Common myeloid progenitor, CD34-positive (primary cell): ENCODE measurements around the gene SAMD7. TPM values are rescaled to one million over a fixed set of nuclear protein-coding genes. Genes with fewer than 3 reads are reported as not detected.

Experiments
- CTCF ChIA-PET: fragments of 350-600 bp; sonication (Branson Sonifier 250); formaldehyde crosslinking; loops from one replicate; lab custom pipeline; 2021; ENCODE audit warnings: antibody characterized with exemption; lab: Charles Lee
- POLR2A ChIA-PET: fragments of 350-600 bp; sonication (Branson Sonifier 250); formaldehyde crosslinking; loops from one replicate; lab custom pipeline; 2021; ENCODE audit warnings: antibody characterized with exemption; lab: Charles Lee
- DNase-seq, 3 donors: peaks; one replicate each; pipeline versions ENCODE4 v3.0.0 to v3.0.0-alpha.2; 2013
- H3K27ac ChIP-seq, 2 experiments: 1 replicate in 1 of 2; 2 replicates in 1 of 2; pipeline ENCODE4 v1.7.0; 2013; ENCODE audit warnings: inconsistent platforms in 2 of 2, low read length in 2 of 2, mild to moderate bottlenecking in 2 of 2, low read depth in 1 of 2, moderate library complexity in 1 of 2; ENCODE audit not compliant: severe bottlenecking in 2 of 2, insufficient read depth in 1 of 2, poor library complexity in 1 of 2
- H3K27me3 ChIP-seq, 5 experiments: replicated peaks in 2 of 5; 1 replicate in 3 of 5; 2 replicates in 2 of 5; pipeline versions ENCODE4 v1.6.1 to v1.7.0; 2013; ENCODE audit warnings: low read length in 4 of 5, mild to moderate bottlenecking in 2 of 5, moderate library complexity in 2 of 5, inconsistent platforms in 1 of 5; ENCODE audit not compliant: insufficient read depth in 5 of 5, control insufficient read depth in 4 of 5
- H3K36me3 ChIP-seq, 4 experiments: 1 replicate in 2 of 4; 2 replicates in 2 of 4; pipeline versions ENCODE4 v1.6.1 to v1.7.0; 2013; ENCODE audit warnings: low read length in 3 of 4, control low read depth in 1 of 4, mild to moderate bottlenecking in 1 of 4; ENCODE audit not compliant: control insufficient read depth in 4 of 4, insufficient read depth in 4 of 4
- H3K4me1 ChIP-seq, 4 experiments: 1 replicate in 3 of 4; 2 replicates in 1 of 4; pipeline versions ENCODE4 v1.6.1 to v1.7.1; 2013; ENCODE audit warnings: low read length in 3 of 4, mild to moderate bottlenecking in 3 of 4, control low read depth in 1 of 4, inconsistent platforms in 1 of 4, moderate library complexity in 1 of 4; ENCODE audit not compliant: control insufficient read depth in 4 of 4, insufficient read depth in 4 of 4; ENCODE audit errors: control extremely low read depth in 1 of 4
- H3K4me3 ChIP-seq, 7 experiments: 1 replicate in 4 of 7; 2 replicates in 3 of 7; pipeline versions ENCODE4 v1.5.1 to v1.7.0; 2013; ENCODE audit warnings: mild to moderate bottlenecking in 7 of 7, low read length in 6 of 7, moderate library complexity in 6 of 7, inconsistent platforms in 2 of 7, low read depth in 2 of 7, control low read depth in 1 of 7; ENCODE audit not compliant: insufficient read depth in 4 of 7, control insufficient read depth in 1 of 7; ENCODE audit errors: extremely low read depth in 1 of 7
- H3K9me3 ChIP-seq, 5 experiments: 1 replicate in 4 of 5; 2 replicates in 1 of 5; pipeline versions ENCODE4 v1.6.1 to v1.7.1; 2013; ENCODE audit warnings: low read length in 4 of 5, mild to moderate bottlenecking in 2 of 5, inconsistent platforms in 1 of 5, low read depth in 1 of 5, moderate library complexity in 1 of 5; ENCODE audit not compliant: control insufficient read depth in 4 of 5, insufficient read depth in 2 of 5; ENCODE audit errors: control extremely low read depth in 1 of 5
- WGBS: methylation state at CpG from one replicate; pipeline ENCODE4 v1.1.5; 2013; ENCODE audit not compliant: insufficient coverage; 5-methylcytosine and 5-hydroxymethylcytosine counted together
- polyA plus RNA-seq: library from polyadenylated mRNA; unstranded; fragments of 120-200 nt; gene quantifications from one replicate; pipeline ENCODE4 v1.2.1, GENCODE V29; 2013

Gene SAMD7, protein sequence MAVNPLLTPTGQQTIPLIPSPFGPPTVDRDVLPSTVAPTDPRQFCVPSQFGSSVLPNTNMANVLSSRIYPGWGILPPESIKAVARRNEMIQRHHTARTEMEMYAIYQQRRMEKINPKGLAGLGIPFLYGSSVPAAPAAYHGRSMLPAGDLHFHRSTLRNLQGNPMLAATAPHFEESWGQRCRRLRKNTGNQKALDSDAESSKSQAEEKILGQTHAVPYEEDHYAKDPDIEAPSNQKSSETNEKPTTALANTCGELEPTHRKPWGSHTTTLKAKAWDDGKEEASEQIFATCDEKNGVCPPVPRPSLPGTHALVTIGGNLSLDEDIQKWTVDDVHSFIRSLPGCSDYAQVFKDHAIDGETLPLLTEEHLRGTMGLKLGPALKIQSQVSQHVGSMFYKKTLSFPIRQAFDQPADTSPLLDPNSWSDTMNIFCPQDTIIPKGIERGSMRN
- polyA plus RNA-seq: not detected

DNA sequence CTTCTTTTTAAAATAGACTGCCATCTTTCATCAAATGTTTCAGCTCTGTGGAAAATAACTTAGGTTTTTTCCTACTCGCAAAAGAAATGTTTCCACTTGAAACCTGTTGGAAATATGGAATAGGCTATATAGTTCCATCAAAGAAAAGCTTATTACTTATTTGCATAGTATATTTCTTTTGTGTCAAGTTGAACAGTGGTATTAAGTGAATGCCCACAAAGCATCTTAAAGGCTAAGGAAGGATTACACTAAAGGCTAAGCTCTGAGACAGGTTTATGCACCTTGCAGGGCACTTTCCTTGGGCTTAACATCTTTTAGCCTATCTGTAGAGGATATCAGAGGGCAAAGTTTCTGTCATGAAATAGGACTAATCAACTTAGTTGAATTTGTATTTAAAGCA is at the start of gene SAMD7:
Gene SAMD7, plus strand, starts transcription at position 301 of the 400 bp plus-strand sequence. CDS start 7,927 bp downstream, outside the sequence.
- H3K4me1 ChIP-seq: no peaks in the 10 kb centered on the region
- DNase-seq: no peak
- no peaks in the 10 kb centered on the region for H3K27me3 ChIP-seq
- H3K4me3 ChIP-seq: no peak within 1 kb of the TSS
- POLR2A ChIA-PET: no interaction called here
- no peaks in the 10 kb centered on the region for H3K36me3 ChIP-seq
- no peaks in the 10 kb centered on the region for H3K9me3 ChIP-seq
- WGBS: no CpG with 5 or more reads among the region's 1 CpG
- CTCF ChIA-PET: interaction anchor here (0.7 to 1.4 kb wide), 5 partner anchors 9 to 102 kb away, joined by 3 to 5 read pairs (median 4); no protein-coding TSS in a partner anchor
- no peak within 1 kb of the TSS for H3K27ac ChIP-seq

DNA sequence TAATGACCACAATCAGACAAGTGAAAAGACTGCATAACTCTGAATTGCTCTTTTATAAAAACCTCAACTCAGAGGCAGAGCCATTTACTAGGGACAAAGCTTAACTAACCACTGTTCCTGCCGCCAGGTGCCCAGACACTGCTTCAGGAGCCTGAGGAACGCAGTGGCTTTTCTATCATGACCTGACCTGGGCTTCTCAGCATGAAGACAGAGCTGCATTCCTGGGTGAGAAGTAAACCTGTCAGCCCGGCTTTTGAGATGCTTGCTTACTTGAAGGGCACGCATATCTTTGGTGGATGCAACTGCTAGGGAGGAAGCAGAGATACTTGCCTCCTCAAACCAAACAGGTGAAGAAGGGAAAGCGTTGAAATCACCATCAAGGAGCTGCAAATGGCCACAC is 49.5 kb upstream of the SAMD7 start:
- no peaks in the 10 kb centered on the region for H3K9me3 ChIP-seq
- WGBS: 92% methylated on average over 5 of the region's 5 CpGs
- H3K36me3 ChIP-seq: no peaks in the 10 kb centered on the region
- ChIA-PET CTCF (interaction anchor here (0.6 to 4.9 kb wide), 14 partner anchors 9 to 968 kb away, joined by 3 to 26 read pairs (median 4); partner anchors contain the start of gene SEC62), POLR2A (no interaction called here)
- no peak overlapping the region for H3K27ac ChIP-seq
- no peak overlapping the region for H3K4me3 ChIP-seq
- H3K27me3 ChIP-seq: peaks cover 2 to 9% (median 2%) of the 10 kb centered on the region in 5 experiments
- H3K4me1 ChIP-seq: peaks cover 2 to 13% (median 11%) of the 10 kb centered on the region in 4 experiments
- DNase-seq: no peak

DNA sequence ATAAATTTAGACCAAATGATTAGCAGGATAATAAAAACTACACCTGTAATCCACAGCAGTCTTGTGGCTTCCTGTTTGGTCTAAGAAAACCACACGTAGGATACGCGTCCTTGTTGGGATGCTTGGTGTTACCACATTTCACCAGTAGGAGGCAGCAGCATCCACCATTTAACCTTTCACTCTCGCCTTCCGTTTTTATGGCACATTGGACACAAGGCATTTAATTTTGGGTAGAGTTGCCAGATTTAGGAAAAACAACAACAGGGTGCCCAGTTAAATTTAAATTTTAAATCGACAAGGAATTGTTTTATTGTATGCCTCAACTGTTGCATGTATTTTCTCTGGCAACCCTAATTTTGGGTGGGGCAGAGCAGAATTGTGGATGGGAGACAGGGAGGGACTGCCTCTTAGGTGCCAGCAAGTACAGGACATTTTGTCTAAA is 47.9 kb upstream of the SAMD7 start:
- DNase-seq: peak; percentile 83 to 88 (median 85)
- H3K9me3 ChIP-seq: no peaks in the 10 kb centered on the region
- no peak overlapping the region for H3K27ac ChIP-seq
- ChIA-PET CTCF (interaction anchor here (0.8 to 4.9 kb wide), 10 partner anchors 8 to 191 kb away, joined by 3 to 26 read pairs (median 5); partner anchors contain the start of gene SEC62), POLR2A (no interaction called here)
- H3K4me1 ChIP-seq: peaks cover 2 to 13% (median 11%) of the 10 kb centered on the region in 4 experiments
- 0% methylated on average over 2 of the region's 6 CpGs for WGBS
- no peak overlapping the region for H3K4me3 ChIP-seq
- H3K27me3 ChIP-seq: peaks cover 0 to 9% (median 0%) of the 10 kb centered on the region in 5 experiments
- no peaks in the 10 kb centered on the region for H3K36me3 ChIP-seq

DNA sequence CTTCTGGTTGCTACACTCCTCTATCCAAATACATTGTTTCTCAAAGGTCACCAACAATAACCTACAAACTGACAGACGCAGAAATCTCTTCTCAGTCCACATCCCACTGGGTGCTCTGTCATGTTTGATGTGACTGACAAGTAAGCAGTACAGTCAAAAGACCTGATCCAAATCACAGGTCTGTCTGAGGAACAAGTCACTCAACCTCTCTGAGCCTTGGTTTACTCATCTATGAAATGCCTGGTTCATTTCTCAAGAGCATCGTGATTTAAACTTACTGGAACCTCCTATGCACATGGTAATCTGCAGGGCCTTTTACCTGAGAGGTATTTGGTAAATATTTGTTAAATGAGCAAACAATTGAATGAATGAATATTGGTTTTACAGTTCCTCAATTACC is 47.1 kb upstream of the SAMD7 start:
- H3K9me3 ChIP-seq: no peaks in the 10 kb centered on the region
- ChIA-PET CTCF (interaction anchor here (0.8 to 4.9 kb wide), 6 partner anchors 11 to 190 kb away, joined by 3 to 26 read pairs (median 6); partner anchors contain the start of gene SEC62), POLR2A (no interaction called here)
- DNase-seq: no peak
- H3K4me3 ChIP-seq: no peak overlapping the region
- no CpG with 5 or more reads among the region's 2 CpGs for WGBS
- no peaks in the 10 kb centered on the region for H3K36me3 ChIP-seq
- H3K27ac ChIP-seq: no peak overlapping the region
- peaks cover 2 to 13% (median 11%) of the 10 kb centered on the region in 4 experiments for H3K4me1 ChIP-seq
- peaks cover 0 to 9% (median 0%) of the 10 kb centered on the region in 5 experiments for H3K27me3 ChIP-seq

DNA sequence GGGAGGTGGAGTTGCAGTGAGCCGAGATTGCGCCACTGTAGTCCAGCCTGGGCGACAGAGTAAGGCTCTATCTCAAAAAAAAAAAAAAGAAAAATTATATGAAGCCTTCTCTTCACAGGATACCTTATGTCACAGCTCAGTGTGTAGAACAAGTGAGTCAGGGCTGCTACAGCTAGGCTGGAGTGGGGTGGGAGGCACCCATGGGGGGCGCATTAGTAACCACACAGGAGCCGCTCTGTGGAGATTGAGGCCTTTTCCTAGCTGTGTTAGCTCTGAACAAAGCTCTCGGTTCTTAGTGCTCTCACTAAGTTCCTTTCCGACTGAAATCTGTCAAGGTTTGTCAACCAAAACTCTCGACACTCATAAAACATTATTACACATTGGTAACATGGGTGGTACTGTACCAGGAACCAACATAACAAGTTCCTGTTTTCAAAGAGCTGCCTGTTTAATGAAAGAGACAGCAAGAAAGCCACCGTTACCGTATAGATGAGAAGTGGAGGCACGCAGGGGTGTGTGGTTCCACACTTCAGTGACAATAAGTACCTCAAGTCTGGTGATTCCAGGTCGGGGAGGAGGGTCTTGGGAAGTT is 46.1 kb upstream of the SAMD7 start:
- no peaks in the 10 kb centered on the region for H3K36me3 ChIP-seq
- ChIA-PET CTCF (interaction anchor here (0.7 to 4.9 kb wide), 7 partner anchors 10 to 189 kb away, joined by 3 to 26 read pairs (median 5); partner anchors contain the start of gene SEC62), POLR2A (no interaction called here)
- WGBS: 9% methylated on average over 8 of the region's 12 CpGs
- no peaks in the 10 kb centered on the region for H3K9me3 ChIP-seq
- no peak overlapping the region for H3K27ac ChIP-seq
- H3K4me1 ChIP-seq: peaks cover 2 to 14% (median 12%) of the 10 kb centered on the region in 4 experiments
- peak; percentile 36 to 81 (median 74) for DNase-seq
- H3K27me3 ChIP-seq: peaks cover 0 to 9% (median 0%) of the 10 kb centered on the region in 5 experiments
- peak overlapping the region in 4 of 7 experiments; percentile 19 to 54 (median 36) for H3K4me3 ChIP-seq

DNA sequence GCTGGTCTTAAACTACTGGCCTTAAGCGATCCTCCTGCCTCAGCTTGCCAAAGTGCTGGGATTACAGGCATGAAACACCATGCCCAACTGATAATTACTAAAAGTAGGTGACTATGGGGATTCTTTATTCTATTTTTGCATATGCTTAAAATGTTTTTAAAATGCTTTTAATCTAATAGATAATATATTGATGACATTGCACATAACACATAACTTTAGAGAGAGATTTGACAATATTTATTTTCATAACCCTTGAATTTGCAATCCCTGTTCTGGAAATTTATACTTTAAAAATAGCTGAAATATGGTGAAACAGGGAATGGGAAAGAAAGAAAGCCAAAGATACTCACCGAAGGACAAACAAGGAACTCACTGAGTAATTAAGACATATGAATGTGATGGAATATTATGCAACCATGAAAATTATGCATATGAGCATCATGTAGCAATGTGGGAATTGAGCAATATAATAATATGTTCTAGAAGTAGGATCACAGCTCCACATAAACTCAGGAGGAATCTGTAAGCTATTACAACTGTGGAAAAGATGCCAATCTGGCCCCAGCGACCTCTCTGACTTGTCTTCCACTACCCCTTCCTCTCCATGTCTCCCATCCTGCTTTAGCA is 43.7 kb upstream of the SAMD7 start:
- no peak for DNase-seq
- Histone ChIP-seq H3K4me1 (peaks cover 2 to 23% (median 14%) of the 10 kb centered on the region in 4 experiments), H3K27me3 (no peaks in the 10 kb centered on the region), H3K27ac (no peak overlapping the region), H3K4me3 (no peak overlapping the region), H3K9me3 (no peaks in the 10 kb centered on the region), H3K36me3 (no peaks in the 10 kb centered on the region)
- POLR2A ChIA-PET: no interaction called here
- 95% methylated on average over 2 of the region's 3 CpGs for WGBS
- CTCF ChIA-PET: no interaction called here
